ENCODE measurements around the gene TDRD1. TPM values are rescaled to one million over a fixed set of nuclear protein-coding genes. Genes with fewer than 3 reads are reported as not detected.

TDRD1 gene
- total and polyA plus RNA-seq, 2 donors, result 0.07 to 0.52 TPM

DNA sequence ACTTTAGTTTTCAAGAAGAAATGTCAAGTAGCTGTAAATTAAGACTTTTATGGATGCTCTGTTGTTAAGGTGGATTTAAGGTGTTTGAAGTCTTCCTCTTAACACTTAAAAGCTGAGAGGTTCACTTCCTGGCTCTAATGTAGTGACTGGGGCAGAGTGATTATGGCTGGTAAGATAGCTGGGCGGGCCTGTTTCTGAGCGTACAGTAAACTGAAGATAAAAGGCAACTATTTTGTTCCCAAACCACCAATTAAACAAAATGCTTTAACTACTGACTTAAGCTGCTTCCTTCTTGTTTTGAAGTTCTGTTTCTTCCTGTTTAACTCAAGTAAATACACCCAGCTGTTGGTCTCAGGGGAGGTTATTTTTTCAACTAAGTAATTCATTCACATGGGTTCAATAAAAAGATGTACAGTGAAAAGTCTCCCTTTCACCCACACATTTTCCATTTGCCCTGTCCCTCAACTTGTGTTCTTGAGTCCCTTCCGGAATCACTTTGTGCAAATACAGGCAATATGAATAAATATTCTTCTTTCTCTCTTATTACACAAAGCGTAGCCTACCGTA is 79.2 kb downstream of the TDRD1 start:
- Histone ChIP-seq H3K36me3 (ENCODE audit: control insufficient read depth in 2 of 2, insufficient read depth in 2 of 2, low read length in 1 of 2) (no peaks in the 10 kb centered on the region), H3K27me3 (ENCODE audit: control insufficient read depth in 2 of 2, insufficient read depth in 1 of 2, low read length in 1 of 2) (no peaks in the 10 kb centered on the region), H3K27ac (ENCODE audit: low read depth in 1 of 2, low read length in 1 of 2) (peak overlapping the region in 1 of 2 donors; percentile 55), H3K4me1 (ENCODE audit: control insufficient read depth in 2 of 2, insufficient read depth in 2 of 2, low read length in 2 of 2) (peaks cover 13 to 35% of the 10 kb centered on the region in 2 donors), H3K9me3 (ENCODE audit: control insufficient read depth in 2 of 2, insufficient read depth in 1 of 2, low read length in 1 of 2) (no peaks in the 10 kb centered on the region), H3K4me3 (ENCODE audit: low read length in 2 of 2) (no peak overlapping the region)
- peak in 4 of 9 donors; percentile 17 to 69 (median 35) for DNase-seq (ENCODE audit: low read depth in 6 of 9, low spot score in 9 of 9)
- WGBS, result 61% methylated on average over 5 of the region's 5 CpGs

- H3K36me3 ChIP-seq (ENCODE audit: control insufficient read depth in 2 of 2, insufficient read depth in 2 of 2, low read length in 1 of 2), result no peaks in the 10 kb centered on the region
- H3K4me1 ChIP-seq (ENCODE audit: control insufficient read depth in 2 of 2, insufficient read depth in 2 of 2, low read length in 2 of 2), result peaks cover 13 to 32% of the 10 kb centered on the region in 2 donors
- no peak overlapping the region for H3K4me3 ChIP-seq (ENCODE audit: low read length in 2 of 2)
- no peak for DNase-seq (ENCODE audit: low read depth in 6 of 9, low spot score in 9 of 9)
- H3K27me3 ChIP-seq (ENCODE audit: control insufficient read depth in 2 of 2, insufficient read depth in 1 of 2, low read length in 1 of 2), result no peaks in the 10 kb centered on the region
- no peak overlapping the region for H3K27ac ChIP-seq (ENCODE audit: low read depth in 1 of 2, low read length in 1 of 2)
- WGBS, result 97% methylated on average over 10 of the region's 10 CpGs
- no peaks in the 10 kb centered on the region for H3K9me3 ChIP-seq (ENCODE audit: control insufficient read depth in 2 of 2, insufficient read depth in 1 of 2, low read length in 1 of 2)
Observed at GRCh38 chr10:114259824-114260223, 80.7 kb downstream of the TDRD1 start.

GRCh38 chr10:114260366-114260765 is 81.2 kb downstream of the TDRD1 start:
- over 99% methylated on average over 5 of the region's 5 CpGs for WGBS
- H3K9me3 ChIP-seq (ENCODE audit: control insufficient read depth in 2 of 2, insufficient read depth in 1 of 2, low read length in 1 of 2), result no peaks in the 10 kb centered on the region
- H3K36me3 ChIP-seq (ENCODE audit: control insufficient read depth in 2 of 2, insufficient read depth in 2 of 2, low read length in 1 of 2), result no peaks in the 10 kb centered on the region
- no peak overlapping the region for H3K4me3 ChIP-seq (ENCODE audit: low read length in 2 of 2)
- H3K27me3 ChIP-seq (ENCODE audit: control insufficient read depth in 2 of 2, insufficient read depth in 1 of 2, low read length in 1 of 2), result no peaks in the 10 kb centered on the region
- H3K4me1 ChIP-seq (ENCODE audit: control insufficient read depth in 2 of 2, insufficient read depth in 2 of 2, low read length in 2 of 2), result peaks cover 13 to 32% of the 10 kb centered on the region in 2 donors
- H3K27ac ChIP-seq (ENCODE audit: low read depth in 1 of 2, low read length in 1 of 2), result peak overlapping the region in 1 of 2 donors; percentile 52
- no peak for DNase-seq (ENCODE audit: low read depth in 6 of 9, low spot score in 9 of 9)

- peak overlapping the region in 1 of 2 donors; percentile 45 for H3K27ac ChIP-seq (ENCODE audit: low read depth in 1 of 2, low read length in 1 of 2)
- H3K36me3 ChIP-seq (ENCODE audit: control insufficient read depth in 2 of 2, insufficient read depth in 2 of 2, low read length in 1 of 2), result no peaks in the 10 kb centered on the region
- DNase-seq (ENCODE audit: low read depth in 6 of 9, low spot score in 9 of 9), result no peak
- peaks cover 13 to 32% of the 10 kb centered on the region in 2 donors for H3K4me1 ChIP-seq (ENCODE audit: control insufficient read depth in 2 of 2, insufficient read depth in 2 of 2, low read length in 2 of 2)
- WGBS, result 73% methylated on average over 2 of the region's 2 CpGs
- no peaks in the 10 kb centered on the region for H3K27me3 ChIP-seq (ENCODE audit: control insufficient read depth in 2 of 2, insufficient read depth in 1 of 2, low read length in 1 of 2)
- H3K4me3 ChIP-seq (ENCODE audit: low read length in 2 of 2), result no peak overlapping the region
- H3K9me3 ChIP-seq (ENCODE audit: control insufficient read depth in 2 of 2, insufficient read depth in 1 of 2, low read length in 1 of 2), result no peaks in the 10 kb centered on the region
Observed at GRCh38 chr10:114261076-114261475, 81.9 kb downstream of the TDRD1 start.

- H3K27ac ChIP-seq (ENCODE audit: low read depth in 1 of 2, low read length in 1 of 2), result no peak overlapping the region
Observed at GRCh38 chr10:114262496-114262895, 83.3 kb downstream of the TDRD1 start.

DNA sequence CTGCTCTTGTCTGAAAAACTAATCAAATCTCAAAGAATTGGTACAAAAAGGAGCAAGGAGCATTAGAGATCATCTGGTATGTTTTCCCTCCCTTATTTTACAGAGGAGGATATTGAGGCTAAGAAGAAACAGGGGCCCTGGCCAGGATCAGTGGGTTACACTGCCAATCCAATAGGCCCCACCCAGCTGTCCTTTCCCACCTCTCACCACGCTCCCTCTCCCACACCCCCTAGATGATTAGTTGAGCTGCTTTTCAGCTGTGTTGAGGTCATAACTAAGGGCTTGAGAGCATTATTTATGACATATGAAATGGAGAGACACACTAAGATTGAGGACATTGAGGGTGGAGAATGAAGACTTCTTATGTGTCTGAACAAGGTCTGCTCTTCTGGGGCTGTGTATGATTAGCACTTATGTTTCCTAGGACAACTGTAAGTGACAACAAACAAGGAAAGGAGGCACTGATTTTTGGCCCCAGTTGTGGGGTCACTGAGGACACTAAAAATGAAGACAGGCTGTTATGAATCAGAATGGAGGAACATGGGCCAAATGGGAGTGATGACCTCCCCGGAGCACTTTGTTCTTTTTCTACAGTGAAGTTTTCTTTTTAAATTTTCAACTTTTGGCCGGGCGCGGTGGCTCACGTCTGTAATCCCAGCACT is 86.4 kb downstream of the TDRD1 start:
- no peaks in the 10 kb centered on the region for H3K36me3 ChIP-seq (ENCODE audit: control insufficient read depth in 2 of 2, insufficient read depth in 2 of 2, low read length in 1 of 2)
- no peak for DNase-seq (ENCODE audit: low read depth in 6 of 9, low spot score in 9 of 9)
- H3K4me3 ChIP-seq (ENCODE audit: low read length in 2 of 2), result no peak overlapping the region
- H3K9me3 ChIP-seq (ENCODE audit: control insufficient read depth in 2 of 2, insufficient read depth in 1 of 2, low read length in 1 of 2), result no peaks in the 10 kb centered on the region
- H3K4me1 ChIP-seq (ENCODE audit: control insufficient read depth in 2 of 2, insufficient read depth in 2 of 2, low read length in 2 of 2), result peaks cover 0 to 10% of the 10 kb centered on the region in 2 donors
- WGBS, result 96% methylated on average over 6 of the region's 6 CpGs
- H3K27ac ChIP-seq (ENCODE audit: low read depth in 1 of 2, low read length in 1 of 2), result no peak overlapping the region
- H3K27me3 ChIP-seq (ENCODE audit: control insufficient read depth in 2 of 2, insufficient read depth in 1 of 2, low read length in 1 of 2), result no peaks in the 10 kb centered on the region

More at GRCh38 chr10:114262496-114262895, 83.3 kb downstream of the TDRD1 start:
- Histone ChIP-seq H3K36me3 (ENCODE audit: control insufficient read depth in 2 of 2, insufficient read depth in 2 of 2, low read length in 1 of 2) (no peaks in the 10 kb centered on the region), H3K4me3 (ENCODE audit: low read length in 2 of 2) (no peak overlapping the region), H3K4me1 (ENCODE audit: control insufficient read depth in 2 of 2, insufficient read depth in 2 of 2, low read length in 2 of 2) (peaks cover 13 to 27% of the 10 kb centered on the region in 2 donors), H3K27me3 (ENCODE audit: control insufficient read depth in 2 of 2, insufficient read depth in 1 of 2, low read length in 1 of 2) (no peaks in the 10 kb centered on the region), H3K9me3 (ENCODE audit: control insufficient read depth in 2 of 2, insufficient read depth in 1 of 2, low read length in 1 of 2) (no peaks in the 10 kb centered on the region)
- 98% methylated on average over 4 of the region's 4 CpGs for WGBS
- DNase-seq (ENCODE audit: low read depth in 6 of 9, low spot score in 9 of 9), result no peak

- H3K36me3 ChIP-seq (ENCODE audit: control insufficient read depth in 2 of 2, insufficient read depth in 2 of 2, low read length in 1 of 2), result no peaks in the 10 kb centered on the region
- peaks cover 0 to 2% of the 10 kb centered on the region in 2 donors for H3K4me1 ChIP-seq (ENCODE audit: control insufficient read depth in 2 of 2, insufficient read depth in 2 of 2, low read length in 2 of 2)
- H3K9me3 ChIP-seq (ENCODE audit: control insufficient read depth in 2 of 2, insufficient read depth in 1 of 2, low read length in 1 of 2), result no peaks in the 10 kb centered on the region
- WGBS, result 85% methylated on average over 5 of the region's 5 CpGs
- no peak overlapping the region for H3K4me3 ChIP-seq (ENCODE audit: low read length in 2 of 2)
- H3K27me3 ChIP-seq (ENCODE audit: control insufficient read depth in 2 of 2, insufficient read depth in 1 of 2, low read length in 1 of 2), result no peaks in the 10 kb centered on the region
- H3K27ac ChIP-seq (ENCODE audit: low read depth in 1 of 2, low read length in 1 of 2), result no peak overlapping the region
- DNase-seq (ENCODE audit: low read depth in 6 of 9, low spot score in 9 of 9), result peak in 1 of 9 donors; percentile 28
Observed at GRCh38 chr10:114266521-114266920, 87.4 kb downstream of the TDRD1 start.

- Histone ChIP-seq H3K36me3 (ENCODE audit: control insufficient read depth in 2 of 2, insufficient read depth in 2 of 2, low read length in 1 of 2) (no peaks in the 10 kb centered on the region), H3K27me3 (ENCODE audit: control insufficient read depth in 2 of 2, insufficient read depth in 1 of 2, low read length in 1 of 2) (no peaks in the 10 kb centered on the region), H3K27ac (ENCODE audit: low read depth in 1 of 2, low read length in 1 of 2) (no peak overlapping the region), H3K4me1 (ENCODE audit: control insufficient read depth in 2 of 2, insufficient read depth in 2 of 2, low read length in 2 of 2) (peaks cover 0 to 2% of the 10 kb centered on the region in 2 donors), H3K4me3 (ENCODE audit: low read length in 2 of 2) (no peak overlapping the region), H3K9me3 (ENCODE audit: control insufficient read depth in 2 of 2, insufficient read depth in 1 of 2, low read length in 1 of 2) (no peaks in the 10 kb centered on the region)
- DNase-seq (ENCODE audit: low read depth in 6 of 9, low spot score in 9 of 9), result peak in 1 of 9 donors; percentile 28
- WGBS, result 93% methylated on average over 3 of the region's 3 CpGs
Observed at GRCh38 chr10:114271075-114271778, 92.1 kb downstream of the TDRD1 start.

DNA sequence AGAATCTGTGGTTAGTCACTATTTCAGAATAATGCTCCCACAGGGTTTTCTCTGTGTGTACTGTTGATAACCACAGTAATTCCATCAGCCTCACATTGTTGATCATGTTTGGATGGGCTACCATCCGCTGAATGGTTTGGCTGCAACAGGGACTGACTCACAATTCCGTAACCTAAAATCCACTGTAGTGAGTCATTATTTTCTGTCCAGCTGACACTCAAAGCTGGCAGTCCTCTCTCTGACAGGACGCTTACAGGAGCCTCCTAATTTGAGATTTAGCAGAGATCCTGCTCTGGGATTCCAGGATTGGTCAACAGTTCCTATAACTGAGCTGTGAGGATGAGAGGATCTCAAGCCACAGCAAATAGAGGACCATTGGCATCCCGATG is 92.6 kb downstream of the TDRD1 start:
- 80% methylated on average over 4 of the region's 4 CpGs for WGBS
- H3K27me3 ChIP-seq (ENCODE audit: control insufficient read depth in 2 of 2, insufficient read depth in 1 of 2, low read length in 1 of 2), result no peaks in the 10 kb centered on the region
- no peaks in the 10 kb centered on the region for H3K36me3 ChIP-seq (ENCODE audit: control insufficient read depth in 2 of 2, insufficient read depth in 2 of 2, low read length in 1 of 2)
- no peaks in the 10 kb centered on the region for H3K9me3 ChIP-seq (ENCODE audit: control insufficient read depth in 2 of 2, insufficient read depth in 1 of 2, low read length in 1 of 2)
- H3K4me3 ChIP-seq (ENCODE audit: low read length in 2 of 2), result no peak overlapping the region
- peak overlapping the region in 1 of 2 donors; percentile 43 for H3K27ac ChIP-seq (ENCODE audit: low read depth in 1 of 2, low read length in 1 of 2)
- peaks cover 0 to 2% of the 10 kb centered on the region in 2 donors for H3K4me1 ChIP-seq (ENCODE audit: control insufficient read depth in 2 of 2, insufficient read depth in 2 of 2, low read length in 2 of 2)
- DNase-seq (ENCODE audit: low read depth in 6 of 9, low spot score in 9 of 9), result no peak

Measured in thymus (tissue), 11 donors.